ENCODE results near the gene TMEM100.
"Not testable (repeated sequence)": the region's sequence is repeated elsewhere in the genome, so short reads cannot be mapped to it uniquely, and the experiment has no call there.

TMEM100 gene

DNA sequence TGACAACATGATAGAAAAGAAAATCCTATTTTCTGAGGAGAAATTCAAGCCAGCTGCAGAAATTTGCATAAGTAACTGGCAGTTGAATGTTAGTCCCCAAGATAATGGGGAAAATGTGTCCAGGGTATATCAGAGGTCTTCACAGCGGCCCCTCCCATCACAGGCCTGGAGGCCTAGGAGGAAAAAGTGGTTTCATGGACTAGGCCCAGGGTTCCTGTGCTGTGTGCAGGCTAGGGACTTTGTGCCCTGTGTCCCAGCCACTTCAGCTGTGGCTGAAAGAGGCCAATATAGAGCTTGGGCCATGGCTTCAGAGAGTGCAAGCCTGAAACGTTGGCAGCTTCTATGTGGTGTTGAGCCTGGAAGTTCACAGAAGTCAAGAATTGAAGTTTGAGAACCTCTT lies 35.6 kb downstream of the TMEM100 start:
- no peak for DNase-seq (ENCODE audit: low spot score)

DNA sequence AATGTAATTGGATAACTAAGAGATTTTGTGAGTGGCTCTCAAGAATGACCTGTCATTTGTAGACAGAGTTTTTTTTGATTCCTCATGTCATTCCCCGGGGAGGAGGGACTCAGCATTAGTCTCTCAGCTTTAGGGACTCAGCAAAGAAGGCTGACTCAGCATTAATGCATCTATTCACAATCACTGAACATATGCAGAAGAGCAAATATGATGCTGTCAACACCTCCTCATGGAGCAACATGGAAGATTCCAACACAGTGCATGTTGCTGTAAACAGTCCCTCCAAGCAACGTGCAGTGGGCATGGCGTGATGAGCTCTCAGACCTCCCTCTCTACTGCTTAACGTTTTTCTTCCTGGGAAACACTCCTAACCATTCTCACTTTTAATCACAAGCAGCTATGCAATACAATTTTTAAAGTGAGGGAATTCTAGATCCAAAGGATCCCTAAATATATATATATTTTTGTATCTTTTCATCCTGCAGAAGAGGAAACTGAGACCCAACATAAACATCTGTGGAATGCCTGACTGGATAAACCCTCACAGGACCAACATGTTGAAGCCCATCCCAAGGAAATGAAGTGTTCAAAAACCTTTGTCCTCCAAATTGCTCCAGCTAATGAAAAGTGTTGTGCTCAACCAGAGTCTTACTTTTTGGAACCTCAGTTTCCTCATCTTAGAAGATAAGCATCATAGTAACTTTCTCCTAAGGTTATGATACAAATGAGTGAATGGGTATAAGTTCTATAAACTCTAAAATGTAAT lies 38.9 kb downstream of the TMEM100 start:
- no peak for DNase-seq (ENCODE audit: low spot score)

DNA sequence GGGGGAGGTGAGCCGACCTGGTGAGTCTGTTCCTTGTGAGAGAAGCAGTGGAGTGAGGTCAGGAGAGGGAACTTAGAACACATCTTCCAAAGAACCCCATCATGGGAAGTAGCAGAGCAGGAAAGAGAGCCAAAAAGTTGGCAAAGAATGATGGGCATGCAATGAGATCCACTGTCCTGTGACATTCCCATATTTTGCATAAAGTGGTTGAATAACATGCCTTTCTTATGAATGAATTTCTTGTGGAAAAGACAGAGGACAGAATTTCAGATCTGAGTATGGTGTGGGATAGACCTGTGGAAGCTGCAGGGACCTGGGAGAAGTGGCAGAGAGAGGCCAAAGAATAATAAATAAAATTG lies 41.3 kb downstream of the TMEM100 start:
- no peak for DNase-seq (ENCODE audit: low spot score)

DNA sequence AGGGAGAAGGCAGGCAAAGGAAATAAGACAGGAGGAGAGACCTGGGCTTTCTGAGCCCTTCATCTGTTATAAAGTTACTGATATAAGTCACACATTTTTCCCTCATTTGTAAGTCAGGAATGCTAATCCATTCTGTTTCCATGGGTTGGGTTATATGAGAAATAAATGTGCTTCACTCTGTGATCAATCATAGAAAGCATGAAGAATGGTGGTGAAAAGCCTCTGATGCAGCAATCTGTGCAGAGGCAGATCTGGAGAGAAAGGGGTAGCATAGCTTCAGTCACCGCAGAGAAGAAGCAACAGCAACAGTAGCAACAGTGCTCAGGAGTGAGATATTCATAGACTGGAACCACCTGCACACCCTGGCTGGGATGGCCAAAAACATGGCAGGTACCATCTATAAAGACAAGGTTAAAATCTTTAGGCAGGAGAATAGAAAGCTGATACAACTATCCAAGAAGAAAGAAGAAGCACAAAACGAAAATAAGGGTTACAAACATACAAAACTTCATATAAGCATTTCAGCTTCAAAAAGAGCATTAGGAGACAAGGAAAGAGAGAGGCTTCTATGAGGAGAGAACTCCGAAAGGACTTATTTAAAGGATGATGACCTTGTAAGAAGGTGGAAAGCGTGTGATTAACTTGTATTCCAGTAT lies 41.9 kb downstream of the TMEM100 start:
- DNase-seq (ENCODE audit: low spot score) = no peak

DNA sequence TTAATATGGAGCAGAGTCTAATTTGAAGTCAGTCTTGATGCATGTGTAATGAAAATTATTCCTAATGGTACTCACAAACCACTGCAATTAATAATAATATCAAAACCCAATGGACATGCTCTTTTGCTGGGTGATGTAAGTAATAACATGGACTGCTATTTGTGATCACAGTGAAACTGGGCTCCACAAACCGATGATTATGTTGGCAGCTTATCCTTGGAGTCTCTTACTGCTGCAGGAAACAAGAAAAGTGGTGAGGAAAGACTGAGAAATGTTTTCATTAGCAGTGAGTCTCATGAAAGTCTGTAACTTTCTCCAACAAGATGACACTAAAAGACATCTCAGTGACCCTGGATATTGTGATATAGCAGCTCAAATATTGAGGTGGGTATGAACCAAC lies 45.2 kb downstream of the TMEM100 start:
- DNase-seq (ENCODE audit: low spot score) = no peak

DNA sequence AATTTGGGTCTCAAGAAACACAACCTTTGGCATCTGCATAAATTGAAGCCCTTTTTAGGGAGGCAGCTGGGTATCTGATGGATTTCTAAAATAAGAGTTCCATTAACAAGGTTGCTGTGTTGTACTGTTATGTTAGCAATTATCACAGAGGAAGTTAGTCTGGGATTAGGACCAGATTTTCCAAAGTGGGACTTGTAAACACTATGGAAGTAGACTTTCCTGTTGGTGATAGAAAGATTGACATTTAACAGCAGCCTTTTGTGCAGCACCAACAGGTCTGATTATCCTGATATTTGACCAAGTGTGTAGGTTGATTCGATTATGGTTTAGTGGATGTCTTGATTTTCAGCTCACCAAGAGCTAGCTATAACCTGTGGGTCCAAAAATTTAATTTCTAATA lies 46.4 kb downstream of the TMEM100 start:
- no peak for DNase-seq (ENCODE audit: low spot score)

DNA sequence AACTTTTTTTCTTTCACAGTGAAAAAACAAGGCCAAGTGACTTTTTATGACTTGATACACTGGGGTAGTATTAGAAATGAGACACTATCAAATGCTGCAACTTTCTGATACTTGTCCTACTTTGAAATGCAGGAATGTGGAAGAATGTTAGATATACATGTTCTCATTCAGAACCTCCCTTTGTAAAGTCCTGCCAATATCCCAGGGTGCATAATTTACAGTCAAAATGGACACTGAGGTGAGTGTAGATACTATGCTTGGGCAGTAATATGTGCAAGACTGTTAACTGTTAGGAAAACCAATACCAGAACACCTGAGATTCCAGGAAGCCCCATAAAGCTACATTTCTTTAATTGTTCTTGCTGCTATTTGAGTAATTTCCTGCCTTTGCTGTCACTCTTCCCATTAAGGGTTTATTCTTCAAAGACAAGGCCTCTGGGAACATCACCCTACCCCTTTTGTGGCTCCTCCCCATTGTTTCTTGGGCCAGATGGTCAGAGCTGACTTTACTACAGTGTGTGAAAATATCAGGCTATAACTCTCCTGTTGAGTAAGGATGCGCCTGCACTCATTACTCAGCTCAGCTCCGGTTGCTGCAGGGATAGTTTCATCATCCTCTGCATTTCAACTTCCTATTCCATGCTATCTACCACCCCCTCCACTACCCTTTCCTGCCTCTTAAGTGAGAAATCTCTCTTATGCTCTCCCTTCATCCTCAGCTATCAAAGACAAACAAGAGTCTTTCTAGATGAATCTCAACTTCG lies 48.7 kb downstream of the TMEM100 start:
- DNase-seq (ENCODE audit: low spot score) = no peak

DNA sequence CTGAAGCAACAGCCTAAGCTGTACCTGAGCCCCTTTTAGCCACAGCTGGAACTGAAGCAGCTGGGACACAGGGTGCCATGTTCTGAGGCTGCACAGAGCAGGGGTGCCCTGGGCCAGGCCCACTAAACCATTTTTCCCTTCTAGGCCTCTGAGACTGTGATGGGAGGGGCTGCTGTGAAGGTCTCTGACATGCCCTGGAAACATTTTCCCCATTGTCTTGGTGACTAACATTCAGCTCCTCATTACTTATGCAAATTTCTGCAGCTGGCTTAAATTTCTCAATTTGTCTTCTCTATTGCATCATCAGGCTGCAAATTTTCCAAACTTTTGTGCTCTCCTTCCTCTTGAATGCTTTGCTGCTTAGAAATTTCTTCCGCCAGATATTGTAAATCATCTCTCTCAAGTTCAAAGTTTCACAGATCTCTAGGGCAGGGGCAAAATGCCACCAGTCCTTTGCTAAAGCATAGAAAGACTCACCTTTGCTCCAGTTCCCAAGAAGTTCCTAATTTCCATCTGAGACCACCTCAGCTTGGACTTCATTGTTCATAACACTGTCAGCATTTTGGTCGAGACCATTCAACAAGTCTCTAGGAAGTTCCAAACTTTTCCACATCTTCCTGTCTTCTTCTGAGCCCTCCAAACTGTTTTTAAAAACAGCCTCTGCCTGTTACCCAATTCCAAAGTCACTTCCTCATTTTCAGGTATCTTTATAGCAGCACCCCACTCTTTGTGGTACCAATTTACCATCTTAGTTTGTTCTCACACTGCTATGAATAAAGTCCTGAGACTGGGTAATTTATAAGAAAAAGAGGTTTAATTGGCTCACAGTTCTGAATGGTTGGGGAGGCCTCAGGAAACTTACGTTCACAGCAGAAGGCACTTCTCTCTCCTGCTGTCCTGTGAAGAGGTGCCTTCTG lies 49.8 kb downstream of the TMEM100 start:
- DNase-seq (ENCODE audit: low spot score) = no peak

DNA sequence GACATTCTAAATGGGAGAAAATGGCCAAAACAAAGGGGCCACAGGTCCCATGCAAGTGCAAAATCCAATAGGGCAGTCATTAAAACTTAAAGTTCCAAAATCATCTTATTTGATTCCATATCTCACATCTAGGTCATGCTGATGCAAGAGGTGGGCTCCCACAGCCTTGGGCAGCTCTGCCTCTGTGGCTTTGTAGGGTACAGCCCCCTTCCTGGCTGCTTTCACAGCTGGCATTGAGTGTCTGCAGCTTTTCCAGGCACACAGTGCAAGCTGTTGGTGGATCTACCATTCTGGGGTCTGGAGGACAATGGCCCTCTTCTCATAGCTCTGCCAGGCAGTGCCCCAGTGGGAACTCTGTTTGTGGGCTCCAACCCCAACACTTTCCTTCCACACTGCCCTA lies 50.7 kb downstream of the TMEM100 start:
- not testable (repeated sequence) for DNase-seq (ENCODE audit: low spot score)
